Stomach (tissue), 9 donors: Measurements from ENCODE around the gene HEMK1. TPM values are rescaled to one million over a fixed set of nuclear protein-coding genes. Genes with fewer than 3 reads are reported as not detected.

Experiments
- DNase-seq, 2 donors: peaks; one replicate each; pipeline versions ENCODE4 v3.0.0 to v3.0.0-alpha.2; 2013 to 2019
- H3K27ac ChIP-seq, 5 donors: fragments of 200-600 bp in 4 of 5; sonication (generic) in 4 of 5; one replicate each; pipeline ENCODE4 v1.5.1; 2013 to 2019; ENCODE audit warnings: mild to moderate bottlenecking in 1 of 5, moderate library complexity in 1 of 5
- H3K27me3 ChIP-seq, 3 donors: fragments of 200-600 bp; sonication (generic); one replicate each; pipeline ENCODE4 v1.5.1; 2017 to 2019; ENCODE audit warnings: mixed run types in 1 of 3
- H3K36me3 ChIP-seq, 4 donors: fragments of 200-600 bp; sonication (generic); 1 replicate in 3 of 4; 2 replicates in 1 of 4; pipeline ENCODE4 v1.5.1; 2016 to 2019
- H3K4me1 ChIP-seq, 4 donors: fragments of 200-600 bp; sonication (generic); one replicate each; pipeline ENCODE4 v1.5.1; 2016 to 2019
- H3K4me3 ChIP-seq, 4 donors: fragments of 200-600 bp; sonication (generic) in 3 of 4; one replicate each; pipeline ENCODE4 v1.5.1; 2016 to 2019; ENCODE audit warnings: mild to moderate bottlenecking in 1 of 4
- H3K9me3 ChIP-seq, 4 donors: fragments of 200-600 bp; sonication (generic); one replicate each; pipeline ENCODE4 v1.5.1; 2016 to 2019
- EP300 ChIP-seq: sonication (generic); formaldehyde crosslinking; IDR thresholded peaks from one replicate; pipeline ENCODE4 v1.6.1; 2017; ENCODE audit warnings: antibody characterized with exemption
- POLR2A ChIP-seq, 4 donors: fragments of 450-650 bp; IDR thresholded peaks; one replicate each; pipeline ENCODE4 v1.6.1; 2016; ENCODE audit warnings: antibody characterized with exemption in 4 of 4, control low read depth in 2 of 4, mild to moderate bottlenecking in 1 of 4, moderate library complexity in 1 of 4
- POLR2AphosphoS5 ChIP-seq, 3 donors: sonication (generic); formaldehyde crosslinking; IDR thresholded peaks; one replicate each; pipeline ENCODE4 v1.6.1; 2016; ENCODE audit warnings: antibody characterized with exemption in 3 of 3
- WGBS, 5 donors: extraction: QIAGEN DNeasy Blood & Tissue Kit in 3 of 5; methylation state at CpG; one replicate each; pipeline versions ENCODE4 v1.1.5 to v1.1.7; 2013 to 2018; 5-methylcytosine and 5-hydroxymethylcytosine counted together
- intact Hi-C: fragments of 100-400 bp; cut with DNase I; formaldehyde crosslinking; loops from one replicate; pipeline ENCODE4 v1.15.1; 2023; ENCODE audit warnings: low total_unique reads
- polyA plus RNA-seq, 3 donors: library from polyadenylated mRNA; stranded (reverse); fragments of 200-250 nt; gene quantifications; one replicate each; pipeline ENCODE4 v1.2.3, GENCODE V29; 2013
- total RNA-seq, 5 donors: library from RNA; depleted of rRNA; stranded (reverse); fragments of >200 nt; gene quantifications; one replicate each; pipeline versions ENCODE4 v1.1.0 to v1.2.3, GENCODE V29; 2014 to 2016
- TF ChIP-seq, protein P1 (sequence below), 7 experiments: fragments of 450-650 bp in 4 of 7; fragments of 200-600 bp in 3 of 7; sonication (generic) in 3 of 7; IDR thresholded peaks; one replicate each; pipeline ENCODE4 v1.5.1; 2016 to 2019; ENCODE audit warnings: antibody characterized with exemption in 7 of 7, control low read depth in 2 of 7, mild to moderate bottlenecking in 1 of 7
- donor health status: healthy with polysubstance abuse.
- donor health status: Bipolar disorder and iron deficiency.
- donor health status: healthy.

The HEMK1 gene
- total and polyA plus RNA-seq, 8 donors, result 5.8 to 24.8 (median 13.7) TPM

DNA sequence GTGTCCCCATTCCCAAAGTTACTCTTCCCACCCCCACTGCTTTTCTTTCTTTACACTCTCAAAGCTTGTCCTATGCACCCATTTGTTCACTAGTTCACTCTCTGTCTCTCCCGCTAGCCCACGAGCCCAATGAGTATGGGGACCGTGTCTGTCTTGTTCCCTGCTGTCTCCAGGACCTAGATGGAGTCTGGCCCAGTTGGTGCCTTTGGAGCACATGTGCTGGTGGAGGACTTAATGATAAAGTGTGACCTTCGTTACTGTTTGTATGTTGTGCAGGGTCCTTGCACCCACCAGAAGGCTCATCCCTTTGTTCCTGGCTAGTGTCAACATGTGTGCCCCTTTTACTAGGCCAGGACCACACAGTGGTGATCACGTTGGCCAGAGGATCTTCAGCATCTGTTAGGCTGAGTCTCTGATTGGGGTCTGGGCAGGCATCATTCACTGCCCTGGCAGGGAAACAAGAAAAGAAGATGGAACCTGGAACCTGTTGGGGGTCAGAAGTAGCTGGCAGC, 34.8 kb downstream of the HEMK1 start:
- TF ChIP-seq, protein P1, sequence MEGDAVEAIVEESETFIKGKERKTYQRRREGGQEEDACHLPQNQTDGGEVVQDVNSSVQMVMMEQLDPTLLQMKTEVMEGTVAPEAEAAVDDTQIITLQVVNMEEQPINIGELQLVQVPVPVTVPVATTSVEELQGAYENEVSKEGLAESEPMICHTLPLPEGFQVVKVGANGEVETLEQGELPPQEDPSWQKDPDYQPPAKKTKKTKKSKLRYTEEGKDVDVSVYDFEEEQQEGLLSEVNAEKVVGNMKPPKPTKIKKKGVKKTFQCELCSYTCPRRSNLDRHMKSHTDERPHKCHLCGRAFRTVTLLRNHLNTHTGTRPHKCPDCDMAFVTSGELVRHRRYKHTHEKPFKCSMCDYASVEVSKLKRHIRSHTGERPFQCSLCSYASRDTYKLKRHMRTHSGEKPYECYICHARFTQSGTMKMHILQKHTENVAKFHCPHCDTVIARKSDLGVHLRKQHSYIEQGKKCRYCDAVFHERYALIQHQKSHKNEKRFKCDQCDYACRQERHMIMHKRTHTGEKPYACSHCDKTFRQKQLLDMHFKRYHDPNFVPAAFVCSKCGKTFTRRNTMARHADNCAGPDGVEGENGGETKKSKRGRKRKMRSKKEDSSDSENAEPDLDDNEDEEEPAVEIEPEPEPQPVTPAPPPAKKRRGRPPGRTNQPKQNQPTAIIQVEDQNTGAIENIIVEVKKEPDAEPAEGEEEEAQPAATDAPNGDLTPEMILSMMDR (IDR thresholded peaks at IDR 0.05), result no peak
- TF ChIP-seq EP300 (no peak), POLR2AphosphoS5 (IDR thresholded peaks at IDR 0.05) (no peak), POLR2A (IDR thresholded peaks at IDR 0.05) (no peak)
- H3K36me3 ChIP-seq, result peaks cover 19 to 40% (median 39%) of the 10 kb centered on the region in 4 donors
- DNase-seq, result no peak
- 79 to 85% (median 80%) methylated on average over 5 of the region's 5 CpGs for WGBS, 5 donors
- H3K4me1 ChIP-seq, result peaks cover 76 to 100% (median 96%) of the 10 kb centered on the region in 4 donors
- H3K27ac ChIP-seq, result peak overlapping the region; percentile 92 to 98 (median 96)
- intact Hi-C loops, result no loop called here
- no peaks in the 10 kb centered on the region for H3K9me3 ChIP-seq
- no peak overlapping the region for H3K4me3 ChIP-seq
- H3K27me3 ChIP-seq, result no peaks in the 10 kb centered on the region

- no peaks in the 10 kb centered on the region for H3K27me3 ChIP-seq
- intact Hi-C loops, result no loop called here
- peak overlapping the region; percentile 62 to 98 (median 96) for H3K27ac ChIP-seq
- DNase-seq, result peak in 1 of 2 donors; percentile 87
- H3K4me3 ChIP-seq, result no peak overlapping the region
- H3K36me3 ChIP-seq, result peaks cover 19 to 40% (median 39%) of the 10 kb centered on the region in 4 donors
- TF ChIP-seq POLR2AphosphoS5 (IDR thresholded peaks at IDR 0.05) (peak in 2 of 3 donors; percentile 34 to 60), EP300 (no peak)
- H3K4me1 ChIP-seq, result peaks cover 81 to 100% (median 98%) of the 10 kb centered on the region in 4 donors
- WGBS, 5 donors, result 43 to 69% (median 47%) methylated on average over 13 to 14 of the region's 14 CpGs
- no peaks in the 10 kb centered on the region for H3K9me3 ChIP-seq
Observed at GRCh38 chr3:50604628-50605588, 35.6 kb downstream of the HEMK1 start.

- no peaks in the 10 kb centered on the region for H3K9me3 ChIP-seq
- H3K27me3 ChIP-seq, result no peaks in the 10 kb centered on the region
- TF ChIP-seq POLR2AphosphoS5 (IDR thresholded peaks at IDR 0.05) (no peak), POLR2A (IDR thresholded peaks at IDR 0.05) (no peak), EP300 (no peak)
- TF ChIP-seq, protein P1 (IDR thresholded peaks at IDR 0.05), result no peak
- H3K36me3 ChIP-seq, result peaks cover 19 to 40% (median 39%) of the 10 kb centered on the region in 4 donors
- WGBS, 5 donors, result 32 to 56% (median 50%) methylated on average over 5 of the region's 5 CpGs
- intact Hi-C loops, result no loop called here
- peak overlapping the region; percentile 62 to 98 (median 96) for H3K27ac ChIP-seq
- H3K4me1 ChIP-seq, result peaks cover 80 to 100% (median 98%) of the 10 kb centered on the region in 4 donors
- DNase-seq, result no peak
- peak overlapping the region in 1 of 4 donors; percentile 26 for H3K4me3 ChIP-seq
Observed at GRCh38 chr3:50605901-50606326, 36.6 kb downstream of the HEMK1 start.

DNA sequence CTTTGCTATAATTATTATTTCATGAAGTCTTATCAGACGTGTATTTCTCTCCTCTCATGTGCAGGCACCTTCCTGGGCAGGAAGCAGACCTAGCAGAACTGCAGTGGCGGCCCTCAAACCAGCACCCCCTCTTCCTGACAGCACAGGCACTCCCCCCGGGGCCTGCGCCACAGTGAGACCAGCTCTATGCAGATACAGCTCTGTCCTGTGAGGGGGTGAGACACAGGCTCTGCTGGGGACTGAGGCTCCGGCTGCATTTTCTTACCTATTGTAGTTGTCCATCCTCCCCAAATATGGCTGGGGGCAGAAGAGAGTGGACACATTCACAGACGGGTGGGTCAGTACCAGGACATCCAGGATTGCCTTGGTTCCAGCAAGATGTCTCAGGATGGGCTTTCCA, 37.3 kb downstream of the HEMK1 start:
- TF ChIP-seq EP300, result no peak
- TF ChIP-seq POLR2AphosphoS5 (IDR thresholded peaks at IDR 0.05), result no peak
- TF ChIP-seq POLR2A (IDR thresholded peaks at IDR 0.05), result no peak
- TF ChIP-seq, protein P1 (IDR thresholded peaks at IDR 0.05), result no peak
- peaks cover 78 to 98% (median 96%) of the 10 kb centered on the region in 4 donors for H3K4me1 ChIP-seq
- H3K27me3 ChIP-seq, result no peaks in the 10 kb centered on the region
- no peak for DNase-seq
- H3K9me3 ChIP-seq, result no peaks in the 10 kb centered on the region
- peak overlapping the region in 2 of 4 donors; percentile 60 to 83 for H3K4me3 ChIP-seq
- peak overlapping the region; percentile 26 to 97 (median 95) for H3K27ac ChIP-seq
- WGBS, 5 donors, result 57 to 71% (median 61%) methylated on average over 6 of the region's 6 CpGs
- intact Hi-C loops, result no loop called here
- H3K36me3 ChIP-seq, result peaks cover 19 to 40% (median 39%) of the 10 kb centered on the region in 4 donors
